NCI-H1436 (cell line): ENCODE measurements around the gene ALG2.
A peak's percentile ranks its signal among the peaks of the same experiment; 100 is the strongest.

ENCODE experiments used
- DNase-seq: peaks from one replicate; lab custom pipeline; 2025; lab: John Stamatoyannopoulos, UW

Gene ALG2

DNA sequence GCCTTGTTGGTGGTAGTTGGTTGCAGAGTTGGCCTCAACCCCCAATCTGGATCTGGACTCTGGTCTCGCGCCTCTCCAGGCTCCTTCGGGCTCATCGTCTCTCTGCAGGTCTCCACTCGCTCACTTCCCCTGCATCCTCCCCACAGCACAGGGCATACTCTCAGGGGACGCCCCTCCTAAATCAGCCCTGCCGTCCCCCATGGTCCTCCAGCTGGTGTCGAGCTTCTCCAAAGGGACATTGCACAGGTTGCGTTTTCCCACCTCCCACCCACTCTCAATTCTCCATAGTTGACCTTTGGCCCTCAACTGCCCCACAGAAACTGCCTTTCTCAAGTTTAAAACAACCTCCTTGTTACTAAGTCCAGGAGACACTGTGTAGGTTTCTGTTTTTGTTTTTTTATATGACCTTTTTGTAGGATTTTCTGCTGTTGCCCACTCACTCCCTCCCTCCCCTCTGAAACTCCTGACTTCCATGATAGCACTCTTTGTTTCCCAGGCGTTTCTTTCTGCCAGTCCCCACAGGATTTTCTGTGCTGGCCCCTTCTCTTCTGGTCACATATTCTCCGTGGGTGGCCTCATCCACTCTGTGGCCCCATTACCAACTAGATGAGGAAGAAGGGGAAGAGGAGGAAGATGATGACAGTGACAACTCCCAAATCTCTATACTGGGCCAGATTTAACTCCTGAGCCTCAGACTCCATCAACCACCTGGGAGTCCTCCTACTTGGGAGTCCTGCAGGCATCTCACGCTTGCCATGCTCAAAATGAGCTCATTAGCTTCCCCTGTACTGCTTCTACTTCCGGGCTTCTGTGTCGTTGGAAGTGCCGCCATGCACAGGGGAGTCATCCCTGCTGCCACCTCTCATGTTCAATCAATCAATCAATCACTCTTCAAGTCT, 50.3 kb downstream of the ALG2 start:
- DNase-seq: no peak

DNA sequence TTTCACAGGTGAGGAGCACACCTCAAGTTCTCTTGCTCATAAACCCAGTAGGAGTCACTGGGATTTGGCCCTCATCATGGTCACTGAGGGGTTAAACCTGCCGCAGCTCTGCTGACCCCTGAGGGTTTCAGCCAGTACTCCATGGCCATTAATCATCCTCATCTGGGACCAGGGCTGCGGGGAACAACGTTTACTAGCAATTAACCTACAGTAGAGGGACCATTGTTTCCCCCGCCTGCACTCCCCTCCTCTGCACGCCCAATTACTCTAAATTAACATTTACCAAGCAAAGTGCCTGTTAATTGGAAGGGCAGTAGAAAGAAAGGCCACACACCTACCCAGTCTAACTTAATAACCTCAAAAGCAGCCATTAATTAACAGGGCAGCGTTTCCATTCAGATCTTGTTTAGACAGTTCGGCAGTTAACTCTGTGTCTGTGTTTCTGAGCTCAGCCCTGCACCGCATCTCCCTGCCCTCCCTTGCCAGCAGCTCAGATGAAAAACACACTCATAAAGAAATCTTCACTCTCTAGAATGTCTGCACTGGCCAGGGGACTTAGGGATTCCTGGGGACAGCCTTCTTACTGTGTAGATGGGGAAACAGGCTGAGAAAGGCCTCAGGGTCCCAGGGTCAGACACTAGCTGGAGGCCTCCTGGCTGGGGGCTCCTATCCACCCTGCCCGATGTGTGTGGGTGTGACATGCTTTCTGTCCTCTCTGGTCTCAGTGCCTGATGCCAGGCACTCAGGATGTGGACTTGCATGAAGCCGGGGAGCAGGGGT, 51.6 kb downstream of the ALG2 start:
- DNase-seq: peak; percentile 39

DNA sequence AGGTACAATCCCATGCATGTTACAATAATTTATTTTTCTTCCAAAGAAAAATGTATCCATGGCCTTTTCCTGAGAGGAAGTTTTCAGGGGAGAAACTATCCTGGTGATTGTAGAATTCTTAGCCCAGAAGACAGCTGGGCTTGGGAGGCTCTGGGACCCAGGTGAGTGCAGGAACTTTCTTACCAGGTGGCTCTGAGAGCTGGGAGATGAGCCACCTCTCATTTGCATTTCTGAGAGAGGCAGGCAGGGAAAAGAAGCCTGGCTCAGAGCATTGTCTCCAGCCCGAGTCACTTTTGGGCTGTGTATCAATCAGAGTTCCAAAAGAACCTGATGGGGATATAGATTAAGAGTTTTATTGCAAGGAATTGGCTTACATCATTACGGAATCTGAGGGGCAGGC, 52.7 kb downstream of the ALG2 start:
- DNase-seq: no peak

DNA sequence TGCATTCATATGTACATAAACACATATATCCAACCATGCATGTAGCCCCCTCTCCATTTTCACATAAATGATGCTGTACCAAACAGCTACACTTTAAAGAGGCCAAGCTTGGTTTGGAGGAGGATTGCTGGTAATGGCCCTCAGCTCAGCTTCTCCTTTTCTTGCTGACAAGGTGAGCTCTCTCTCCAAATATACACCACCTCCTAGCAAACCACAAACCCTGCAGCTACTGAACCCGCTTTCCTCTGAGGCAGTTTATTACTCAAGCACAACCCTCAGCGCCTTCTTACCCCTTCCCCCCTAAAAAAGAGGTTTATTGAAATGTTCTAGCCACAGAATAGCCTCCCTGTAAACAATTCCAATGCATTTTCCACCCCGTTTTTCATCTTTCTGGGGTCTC, 54.0 kb downstream of the ALG2 start:
- DNase-seq: no peak

DNA sequence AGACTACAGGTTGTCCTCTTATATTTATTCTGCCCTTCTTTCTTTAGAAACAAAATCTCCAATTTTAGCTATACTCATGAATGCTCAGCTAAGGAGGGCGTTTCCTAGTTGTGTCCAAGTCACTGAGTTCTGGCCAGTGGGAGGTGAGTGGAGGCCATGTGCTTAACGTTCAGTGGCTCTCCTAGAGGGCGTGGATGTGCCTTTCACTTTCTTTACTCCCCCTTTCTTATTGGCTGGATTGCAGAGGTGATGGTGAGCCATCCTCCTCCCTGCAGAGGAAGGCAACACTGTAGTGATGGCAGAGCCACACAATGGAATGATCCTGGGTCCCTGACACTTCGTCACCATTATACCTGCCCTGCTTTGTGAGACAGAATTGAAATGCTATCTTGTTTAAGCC, 54.6 kb downstream of the ALG2 start:
- DNase-seq: no peak
